ENCODE data around the gene KCNQ5.

The KCNQ5 gene

GRCh38 chr6:72999995-73000394, 378.1 kb downstream of the KCNQ5 start:
- DNase-seq (ENCODE audit: low read depth, low spot score) = no peak

- DNase-seq (ENCODE audit: low read depth, low spot score) = no peak
These were observed 378.6 kb downstream of the KCNQ5 start for GRCh38 chr6:73000460-73000859.

GRCh38 chr6:73002588-73002987, 380.7 kb downstream of the KCNQ5 start:
- DNase-seq (ENCODE audit: low read depth, low spot score) = no peak

GRCh38 chr6:73003302-73003701, 381.4 kb downstream of the KCNQ5 start:
- no peak for DNase-seq (ENCODE audit: low read depth, low spot score)

DNA sequence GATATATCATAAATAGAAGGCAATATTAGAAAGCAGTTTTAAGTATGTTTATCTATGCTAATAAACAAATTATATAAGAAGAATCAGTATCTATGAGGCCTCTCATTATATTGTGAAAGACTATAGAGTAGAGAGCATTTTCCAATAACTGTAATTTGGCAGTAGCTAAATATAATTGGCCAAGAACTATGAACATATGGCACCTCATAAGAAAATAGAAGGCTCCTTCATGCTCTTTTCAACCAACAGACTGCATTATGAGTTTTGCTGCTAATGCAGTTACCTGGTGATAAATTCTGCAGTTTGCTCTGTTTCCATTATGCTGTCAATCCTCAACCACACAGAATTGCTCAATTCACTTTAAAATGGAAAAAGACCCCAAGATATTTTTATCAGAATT, 382.4 kb downstream of the KCNQ5 start:
- DNase-seq (ENCODE audit: low read depth, low spot score) = no peak

DNA sequence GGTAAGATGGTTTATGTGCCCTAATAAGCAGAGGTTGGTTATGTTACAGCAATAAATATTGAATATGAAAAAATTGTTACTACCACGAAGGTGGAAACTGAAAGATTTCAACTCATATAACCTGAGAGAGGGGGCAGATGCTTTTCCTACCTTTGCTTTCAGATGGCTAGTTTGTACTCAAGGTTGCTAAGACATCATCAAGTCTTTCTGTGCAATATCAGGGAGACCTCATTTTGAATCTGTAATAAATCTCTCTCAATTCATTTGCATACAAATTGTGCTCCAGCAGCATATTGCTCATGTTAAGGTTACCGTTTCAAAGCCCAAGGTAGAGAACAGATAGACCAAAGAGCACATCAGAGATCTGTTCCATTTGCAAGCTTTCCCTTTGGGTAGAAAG, 383.0 kb downstream of the KCNQ5 start:
- no peak for DNase-seq (ENCODE audit: low read depth, low spot score)

- DNase-seq (ENCODE audit: low read depth, low spot score) = no peak
These were observed 384.3 kb downstream of the KCNQ5 start for GRCh38 chr6:73006146-73006545.

DNA sequence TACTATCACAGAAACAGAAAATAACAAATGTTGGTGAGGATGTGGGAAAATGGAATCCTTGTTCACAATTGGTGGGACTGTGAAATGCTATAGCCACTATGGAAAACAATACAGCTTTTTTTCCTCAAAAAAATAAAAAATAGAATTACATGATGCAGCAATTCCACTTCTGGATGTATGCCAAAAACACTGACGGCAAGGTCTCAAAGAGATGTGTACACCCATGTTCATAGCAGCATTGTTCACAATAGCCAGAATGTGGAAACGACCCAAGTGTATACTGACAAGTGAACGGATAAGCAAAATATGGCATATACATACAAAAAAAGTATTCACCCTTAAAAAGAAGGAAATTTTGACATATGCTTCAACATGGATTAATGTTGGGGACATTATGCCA, 390.1 kb downstream of the KCNQ5 start:
- DNase-seq (ENCODE audit: low read depth, low spot score) = no peak

DNA sequence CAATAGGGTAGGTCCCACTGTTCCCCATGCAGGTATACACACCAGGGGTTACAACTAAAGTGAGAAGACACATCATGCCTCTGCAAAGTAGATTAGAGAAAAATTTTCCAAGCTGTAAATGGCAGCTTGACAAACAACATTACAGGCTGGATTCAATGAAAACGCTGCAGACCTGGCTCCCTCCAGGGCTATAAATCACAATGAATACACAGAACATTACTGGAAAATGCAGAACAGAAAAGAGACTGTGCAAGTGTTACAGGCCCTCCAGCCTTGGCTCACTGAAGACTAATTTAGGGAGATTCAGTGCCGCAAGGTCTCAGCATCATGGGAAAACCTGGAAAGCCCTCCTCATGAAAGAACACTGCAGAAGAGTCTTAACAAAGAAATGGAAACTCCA, 395.6 kb downstream of the KCNQ5 start:
- DNase-seq (ENCODE audit: low read depth, low spot score) = no peak

DNA sequence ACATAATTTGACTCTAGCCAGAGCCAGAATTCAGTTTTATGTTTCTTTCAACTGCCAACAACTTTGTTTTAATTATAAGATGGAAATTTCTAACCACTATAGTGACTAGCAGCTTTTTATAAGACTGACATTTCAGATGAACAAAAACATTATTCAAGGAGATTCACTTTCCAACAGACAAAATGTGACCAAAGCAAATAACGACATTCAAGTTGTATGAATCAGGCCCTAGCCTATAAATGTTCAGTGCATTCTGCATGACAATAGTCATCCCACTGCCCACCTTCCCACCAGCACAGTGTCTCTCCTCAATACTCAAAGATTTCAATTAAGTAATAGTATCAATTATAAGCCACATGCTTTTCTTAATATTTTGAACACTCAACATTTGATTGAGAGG, 402.7 kb downstream of the KCNQ5 start:
- DNase-seq (ENCODE audit: low read depth, low spot score) = no peak

DNA sequence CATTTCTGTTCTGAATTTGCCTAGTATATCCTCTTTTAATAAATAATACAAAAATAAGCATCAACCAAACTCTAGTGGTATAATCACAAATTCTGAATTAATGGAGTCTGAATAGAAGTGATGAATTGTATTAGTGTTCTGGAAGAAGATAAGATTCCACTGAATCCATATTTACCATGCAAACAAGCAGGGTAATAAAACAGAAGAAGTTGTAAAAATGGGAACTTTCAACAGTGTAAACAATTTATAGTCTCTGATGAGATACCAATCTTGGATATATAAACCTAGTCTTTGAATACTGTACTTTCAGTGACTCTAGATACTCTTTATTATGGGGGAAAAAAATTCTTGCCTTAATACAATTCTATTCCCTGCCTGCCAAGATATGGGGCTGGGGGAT, 405.8 kb downstream of the KCNQ5 start:
- no peak for DNase-seq (ENCODE audit: low read depth, low spot score)

DNA sequence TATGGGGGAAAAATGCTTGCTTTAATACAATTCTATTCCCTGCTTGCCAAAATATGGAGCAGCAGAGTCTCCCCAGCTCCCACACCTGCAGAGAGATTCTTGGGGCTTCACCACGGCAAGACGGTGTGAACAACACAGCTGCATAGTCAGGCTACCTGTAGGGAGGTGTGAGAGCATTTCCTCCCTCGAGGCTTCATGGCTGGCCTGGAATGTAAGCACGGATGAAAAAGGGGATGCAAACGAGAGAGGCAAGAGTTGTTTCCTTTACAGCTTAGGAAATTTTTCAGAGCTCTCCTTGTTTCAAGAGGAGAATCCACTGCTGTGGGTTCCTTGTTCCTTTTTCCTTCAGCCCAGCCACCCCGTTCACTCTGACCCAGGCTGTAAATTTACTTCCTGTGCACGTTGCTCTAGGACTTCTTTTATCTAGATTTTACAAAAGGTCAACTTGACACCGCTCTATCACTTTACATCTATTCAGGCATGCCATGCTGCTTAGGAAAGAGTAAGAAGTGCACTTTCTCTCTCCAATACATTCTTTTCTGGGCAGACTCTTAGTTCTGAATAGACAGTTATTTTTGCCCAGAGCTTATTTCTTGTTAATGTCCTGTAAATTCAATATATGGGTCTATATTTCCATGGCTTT, 406.4 kb downstream of the KCNQ5 start:
- DNase-seq (ENCODE audit: low read depth, low spot score) = no peak

DNA sequence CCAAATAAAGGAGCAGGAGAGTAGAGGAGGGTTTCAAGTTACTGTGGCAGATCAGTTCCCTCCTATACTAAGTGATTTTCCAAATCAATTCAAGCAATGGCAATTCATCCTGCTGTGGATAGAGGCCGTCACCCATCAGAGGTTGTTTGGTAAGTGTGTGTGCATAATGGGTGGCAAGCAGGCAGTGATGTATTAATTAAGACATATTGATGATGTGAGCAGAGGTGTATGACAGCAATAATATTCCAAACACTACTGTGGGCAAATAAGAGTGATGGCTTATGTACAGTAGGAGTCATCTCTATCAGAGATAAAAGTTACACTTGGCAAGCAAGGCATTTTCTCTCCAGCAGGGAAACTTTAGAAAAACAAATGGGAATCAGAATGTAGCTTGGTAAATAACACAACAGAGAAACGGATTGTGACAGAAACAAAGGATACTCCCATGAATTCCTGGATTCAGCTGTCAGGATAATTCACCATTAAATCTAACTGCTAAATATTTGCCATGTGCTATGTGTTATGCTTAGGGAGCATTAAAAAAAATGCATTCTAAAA, 407.1 kb downstream of the KCNQ5 start:
- DNase-seq (ENCODE audit: low read depth, low spot score) = no peak

- DNase-seq (ENCODE audit: low read depth, low spot score) = no peak
These were observed 408.4 kb downstream of the KCNQ5 start for GRCh38 chr6:73030257-73030656.

DNA sequence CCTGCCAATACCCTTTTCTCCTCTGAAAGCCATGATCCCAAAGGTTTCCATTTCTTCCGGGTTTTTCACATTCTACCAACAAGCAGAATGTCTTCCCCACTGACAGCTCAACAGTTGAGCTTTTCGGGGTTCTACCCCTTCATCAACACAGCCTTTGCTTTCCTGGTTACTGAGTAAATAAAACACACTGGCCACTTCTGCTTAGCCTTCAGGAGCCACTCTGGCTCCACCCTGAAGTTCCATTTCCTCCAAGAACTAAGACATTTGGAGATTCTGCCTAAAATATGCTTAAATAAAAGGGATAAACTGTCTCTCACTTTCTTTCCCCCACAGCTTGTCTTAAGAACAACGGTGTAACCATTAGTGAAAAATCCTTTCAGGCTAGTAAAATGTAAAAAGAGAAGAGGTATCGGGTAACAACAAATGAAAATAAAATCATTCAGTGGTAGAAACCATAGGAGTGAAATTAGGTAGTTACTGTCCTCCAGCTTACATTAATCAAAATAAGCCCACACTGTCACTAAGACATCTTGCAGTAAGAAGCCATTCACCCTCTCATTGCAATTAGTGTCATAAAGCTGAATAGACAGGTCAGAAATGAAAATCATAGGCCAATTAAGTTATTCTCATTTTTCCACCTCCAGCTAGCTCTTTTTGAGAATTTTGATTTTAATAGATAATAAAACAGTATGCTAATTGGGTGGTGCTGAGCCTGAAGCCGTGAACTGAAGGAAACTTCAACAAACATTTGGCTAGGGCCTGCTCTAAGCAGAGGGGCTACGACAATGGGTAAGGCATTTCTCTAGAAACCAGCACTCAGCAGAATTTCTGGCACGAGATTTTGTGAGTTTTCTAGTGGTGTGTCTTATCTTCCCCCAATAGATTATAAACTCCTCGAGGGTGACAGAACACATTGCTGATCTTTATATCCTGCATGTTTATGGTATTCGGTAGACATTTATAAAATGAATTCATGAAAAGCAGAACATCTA, 409.2 kb downstream of the KCNQ5 start:
- no peak for DNase-seq (ENCODE audit: low read depth, low spot score)

- no peak for DNase-seq (ENCODE audit: low read depth, low spot score)
These were observed 410.7 kb downstream of the KCNQ5 start for GRCh38 chr6:73032586-73032985.

GRCh38 chr6:73036689-73037088, 414.8 kb downstream of the KCNQ5 start:
- no peak for DNase-seq (ENCODE audit: low read depth, low spot score)

GRCh38 chr6:73041051-73041450, 419.2 kb downstream of the KCNQ5 start:
- DNase-seq (ENCODE audit: low read depth, low spot score) = no peak

DNA sequence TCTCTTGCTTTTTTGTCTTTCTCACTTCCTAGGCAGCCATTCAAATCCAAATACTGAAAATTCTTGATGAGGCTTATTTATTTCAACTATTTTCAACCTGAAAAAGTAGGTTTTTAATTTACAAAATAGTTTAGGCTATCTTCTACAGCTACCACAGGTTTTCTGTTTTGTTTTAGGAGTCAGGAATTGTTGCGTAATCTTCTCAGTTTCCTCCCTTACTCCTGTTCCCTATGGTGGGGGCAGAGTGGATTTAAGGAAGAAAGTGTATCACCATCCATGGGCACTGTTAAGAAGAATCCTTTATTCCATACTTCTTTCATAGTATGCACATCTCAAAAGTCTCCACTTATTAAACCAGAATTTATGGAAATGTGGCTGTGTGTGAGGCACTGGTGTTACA, 421.0 kb downstream of the KCNQ5 start:
- DNase-seq (ENCODE audit: low read depth, low spot score) = no peak

- DNase-seq (ENCODE audit: low read depth, low spot score) = no peak
These were observed 421.6 kb downstream of the KCNQ5 start for GRCh38 chr6:73043446-73043845.

DNA sequence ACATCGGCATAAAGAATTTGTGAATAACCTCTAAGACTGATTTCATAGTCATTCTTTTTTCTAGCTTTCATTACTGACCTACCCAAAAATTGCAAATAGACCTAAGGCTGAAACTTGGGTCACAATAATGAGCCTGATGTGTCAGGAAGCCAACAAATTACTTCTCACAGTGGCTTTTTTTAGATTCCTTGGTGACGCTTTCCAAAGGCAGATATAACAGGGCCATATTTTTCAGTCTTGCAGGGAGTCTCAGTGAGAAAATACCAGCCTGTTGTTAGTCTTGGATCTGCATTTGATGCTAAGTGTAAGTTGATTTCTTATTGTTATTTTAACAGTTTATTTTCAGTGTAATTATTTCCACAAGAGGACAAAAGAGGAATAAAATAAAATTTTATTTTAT, 423.7 kb downstream of the KCNQ5 start:
- DNase-seq (ENCODE audit: low read depth, low spot score) = no peak

DNA sequence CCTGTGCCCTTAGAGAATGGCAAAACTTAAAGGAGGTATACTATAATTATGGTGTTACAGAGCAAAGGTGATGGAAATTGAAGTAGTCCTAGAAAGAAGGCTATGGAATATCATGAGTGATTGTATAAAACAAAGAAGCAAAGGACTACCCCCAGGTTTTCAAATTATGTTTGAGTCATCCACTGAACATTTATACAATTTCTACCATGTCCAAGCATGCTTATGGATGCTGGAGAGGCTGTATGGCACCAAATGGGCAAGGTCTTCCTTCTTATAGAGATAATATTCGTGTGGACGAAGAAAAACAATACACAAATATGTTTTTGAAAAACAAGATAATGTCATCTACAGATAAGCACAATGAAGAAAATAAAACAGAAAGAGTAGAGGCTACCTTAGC, 425.9 kb downstream of the KCNQ5 start:
- no peak for DNase-seq (ENCODE audit: low read depth, low spot score)

All from brain pericyte (primary cell).